ENCODE data around the gene SLC35D2. TPM values are rescaled to one million over a fixed set of nuclear protein-coding genes. Genes with fewer than 3 reads are reported as not detected.
A peak's percentile ranks its signal among the peaks of the same experiment; 100 is the strongest.
"Not testable (repeated sequence)": the region's sequence is repeated elsewhere in the genome, so short reads cannot be mapped to it uniquely, and the experiment has no call there.

The SLC35D2 gene
- total RNA-seq, 1 donor from 2014 or later, result 32.4 TPM

DNA sequence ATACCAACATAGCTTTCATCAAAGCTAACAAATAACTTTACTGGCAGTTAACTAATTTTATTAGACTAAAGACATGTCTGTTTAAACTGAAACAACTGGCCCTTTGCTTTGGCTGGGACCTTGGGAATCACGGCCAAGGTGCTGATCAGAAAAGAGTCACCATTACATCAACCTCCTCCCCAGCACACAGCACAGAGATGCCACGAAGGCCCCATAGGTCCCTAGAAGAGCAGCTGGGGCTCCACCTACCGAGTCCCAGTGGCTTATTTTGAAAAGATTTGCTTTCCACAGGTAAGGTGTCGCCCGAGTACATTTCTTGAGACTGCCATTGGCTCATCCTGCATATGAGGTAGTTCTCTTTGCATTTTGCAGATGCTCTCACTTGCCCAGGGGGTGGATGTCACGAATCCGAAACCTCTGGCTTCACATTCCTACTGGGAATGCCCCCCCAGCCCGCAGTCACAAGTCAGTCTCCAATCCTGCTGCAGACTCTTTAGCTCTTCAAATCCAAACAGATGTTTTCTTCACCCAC lies 62.7 kb downstream of the SLC35D2 start:
- ATAC-seq (no peak), DNase-seq (no peak)
- H3K27ac ChIP-seq, result no peak overlapping the region
- no peaks in the 10 kb centered on the region for H3K27me3 ChIP-seq (ENCODE audit: low read depth)
- H3K9me3 ChIP-seq, result no peaks in the 10 kb centered on the region
- no peak overlapping the region for H3K4me3 ChIP-seq
- H3K36me3 ChIP-seq, result peaks cover 48% of the 10 kb centered on the region
- TF ChIP-seq, protein P1, sequence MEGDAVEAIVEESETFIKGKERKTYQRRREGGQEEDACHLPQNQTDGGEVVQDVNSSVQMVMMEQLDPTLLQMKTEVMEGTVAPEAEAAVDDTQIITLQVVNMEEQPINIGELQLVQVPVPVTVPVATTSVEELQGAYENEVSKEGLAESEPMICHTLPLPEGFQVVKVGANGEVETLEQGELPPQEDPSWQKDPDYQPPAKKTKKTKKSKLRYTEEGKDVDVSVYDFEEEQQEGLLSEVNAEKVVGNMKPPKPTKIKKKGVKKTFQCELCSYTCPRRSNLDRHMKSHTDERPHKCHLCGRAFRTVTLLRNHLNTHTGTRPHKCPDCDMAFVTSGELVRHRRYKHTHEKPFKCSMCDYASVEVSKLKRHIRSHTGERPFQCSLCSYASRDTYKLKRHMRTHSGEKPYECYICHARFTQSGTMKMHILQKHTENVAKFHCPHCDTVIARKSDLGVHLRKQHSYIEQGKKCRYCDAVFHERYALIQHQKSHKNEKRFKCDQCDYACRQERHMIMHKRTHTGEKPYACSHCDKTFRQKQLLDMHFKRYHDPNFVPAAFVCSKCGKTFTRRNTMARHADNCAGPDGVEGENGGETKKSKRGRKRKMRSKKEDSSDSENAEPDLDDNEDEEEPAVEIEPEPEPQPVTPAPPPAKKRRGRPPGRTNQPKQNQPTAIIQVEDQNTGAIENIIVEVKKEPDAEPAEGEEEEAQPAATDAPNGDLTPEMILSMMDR (IDR thresholded peaks at IDR 0.05), result no peak
- intact Hi-C loops (cut with DNase I), result loop anchor here (10.0 kb wide), 1 partner anchor 344 kb away; no protein-coding TSS in a partner anchor
- no peaks in the 10 kb centered on the region for H3K4me1 ChIP-seq

DNA sequence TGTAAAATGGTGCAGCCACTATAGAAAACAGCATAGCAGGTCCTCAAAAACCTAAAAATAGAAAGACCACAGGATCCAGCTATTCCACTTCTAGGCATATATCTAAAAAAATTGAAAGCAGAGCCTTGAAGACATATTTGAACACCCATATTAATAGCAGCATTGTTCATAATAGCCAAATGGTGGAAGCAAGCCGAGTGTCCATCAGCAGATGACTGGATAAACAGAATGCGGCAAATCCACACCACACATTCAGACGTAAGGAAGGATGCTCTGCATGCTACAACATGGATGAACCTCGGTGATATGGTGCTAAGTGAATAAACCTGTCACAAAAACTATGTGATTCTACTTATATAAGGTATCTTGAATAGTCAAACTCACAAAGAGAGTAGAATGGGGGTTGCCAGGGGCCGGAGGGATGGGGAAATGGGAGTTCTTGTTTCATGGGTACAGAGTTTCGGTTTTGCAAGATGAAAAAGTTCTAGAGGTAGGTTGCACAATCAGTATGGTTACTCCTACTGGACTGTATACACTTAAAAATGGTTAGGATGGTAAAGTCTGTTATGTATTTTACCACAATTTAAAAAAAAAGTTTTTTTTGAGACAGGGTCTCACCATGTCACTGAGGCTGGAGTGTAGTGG lies 64.5 kb downstream of the SLC35D2 start:
- Histone ChIP-seq H3K9me3 (no peaks in the 10 kb centered on the region), H3K27me3 (ENCODE audit: low read depth) (no peaks in the 10 kb centered on the region), H3K27ac (no peak overlapping the region), H3K36me3 (peaks cover 38% of the 10 kb centered on the region), H3K4me3 (no peak overlapping the region), H3K4me1 (no peaks in the 10 kb centered on the region)
- no peak for ATAC-seq
- no peak for DNase-seq
- TF ChIP-seq, protein P1 (IDR thresholded peaks at IDR 0.05), result no peak
- intact Hi-C loops (cut with DNase I), result no loop called here

DNA sequence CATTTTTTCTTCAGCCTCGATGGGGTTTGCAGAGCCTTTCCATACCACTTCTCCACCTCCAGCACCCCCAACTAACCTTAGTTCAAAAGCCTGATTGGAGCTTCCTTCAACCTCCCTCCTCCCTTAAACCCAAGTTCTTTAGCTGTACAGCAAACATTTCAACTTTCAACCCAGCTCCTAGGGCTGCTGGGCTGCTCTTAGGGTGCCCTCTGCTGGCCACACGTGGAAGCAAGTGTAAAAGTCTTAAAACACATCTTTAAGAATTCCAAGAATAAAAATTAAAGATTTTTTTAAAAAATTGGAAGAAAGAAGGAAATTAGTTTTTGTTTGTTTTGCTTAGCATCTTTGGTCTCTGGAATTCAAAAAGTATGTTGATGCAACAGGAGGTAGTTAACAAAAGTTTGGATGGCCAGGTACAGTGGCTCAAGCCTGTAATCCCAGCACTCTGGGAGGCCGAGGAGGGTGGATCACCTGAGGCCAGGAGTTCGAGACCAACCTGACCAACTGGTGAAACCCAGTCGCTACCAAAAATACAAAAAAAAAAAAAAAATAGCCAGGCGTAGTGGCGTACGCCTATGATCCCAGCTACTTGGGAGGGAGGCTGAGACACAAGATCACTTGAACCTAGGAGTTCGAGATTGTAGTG lies 66.1 kb downstream of the SLC35D2 start:
- H3K27me3 ChIP-seq (ENCODE audit: low read depth), result no peaks in the 10 kb centered on the region
- TF ChIP-seq, protein P1 (IDR thresholded peaks at IDR 0.05), result peak; percentile 90
- H3K4me1 ChIP-seq, result no peaks in the 10 kb centered on the region
- ATAC-seq (peak; percentile 70 to 78), DNase-seq (peak; percentile 61)
- intact Hi-C loops (cut with DNase I), result no loop called here
- H3K4me3 ChIP-seq, result no peak overlapping the region
- peaks cover 35% of the 10 kb centered on the region for H3K36me3 ChIP-seq
- H3K9me3 ChIP-seq, result peaks cover 5% of the 10 kb centered on the region
- no peak overlapping the region for H3K27ac ChIP-seq

DNA sequence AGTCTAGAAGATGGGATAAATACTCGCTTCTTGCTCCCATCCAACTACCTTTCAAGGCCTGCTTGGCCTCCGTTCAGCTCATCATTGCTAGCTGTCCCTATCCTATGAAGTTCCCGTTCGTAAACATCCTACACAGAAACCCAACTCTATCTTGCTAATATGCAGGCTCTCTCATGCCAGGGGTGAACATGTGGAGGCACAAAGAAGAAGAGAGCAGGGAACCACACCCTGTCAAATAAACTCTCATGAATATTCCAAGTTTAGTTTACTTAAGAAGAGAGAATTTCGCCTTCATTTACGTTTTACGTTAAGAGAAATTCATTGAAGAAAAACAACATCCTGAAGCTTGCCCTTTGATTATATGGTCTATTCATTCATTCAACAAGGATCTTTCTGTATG lies 73.7 kb downstream of the SLC35D2 start:
- Histone ChIP-seq H3K4me1 (no peaks in the 10 kb centered on the region), H3K36me3 (no peaks in the 10 kb centered on the region), H3K9me3 (peaks cover 5% of the 10 kb centered on the region), H3K4me3 (no peak overlapping the region), H3K27ac (no peak overlapping the region), H3K27me3 (ENCODE audit: low read depth) (no peaks in the 10 kb centered on the region)
- TF ChIP-seq, protein P1 (IDR thresholded peaks at IDR 0.05), result no peak
- DNase-seq (no peak), ATAC-seq (no peak)
- intact Hi-C loops (cut with DNase I), result no loop called here

DNA sequence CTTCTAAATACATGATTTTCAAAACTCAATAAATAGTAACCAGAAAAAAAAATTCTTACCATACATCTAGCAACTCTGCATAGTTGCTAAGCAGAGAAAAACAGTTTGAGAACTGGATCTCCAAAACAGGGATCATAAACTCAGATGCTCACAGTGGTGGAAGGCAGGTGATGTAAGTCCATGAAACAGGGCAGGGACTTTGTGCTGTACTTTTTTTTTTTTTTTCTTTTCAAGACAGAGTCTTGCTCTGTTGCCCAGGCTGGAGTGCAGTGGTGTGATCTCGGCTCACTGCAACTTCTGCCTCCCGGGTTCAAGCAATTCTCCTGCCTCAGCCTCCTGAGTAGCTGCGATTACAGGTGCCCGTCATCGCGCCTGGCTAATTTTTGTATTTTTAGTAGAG lies 76.6 kb downstream of the SLC35D2 start:
- intact Hi-C loops (cut with DNase I); H3K36me3 ChIP-seq; H3K4me1 ChIP-seq; ATAC-seq; H3K27ac ChIP-seq; H3K4me3 ChIP-seq; H3K9me3 ChIP-seq; DNase-seq; H3K27me3 ChIP-seq (ENCODE audit: low read depth): not testable (repeated sequence)

DNA sequence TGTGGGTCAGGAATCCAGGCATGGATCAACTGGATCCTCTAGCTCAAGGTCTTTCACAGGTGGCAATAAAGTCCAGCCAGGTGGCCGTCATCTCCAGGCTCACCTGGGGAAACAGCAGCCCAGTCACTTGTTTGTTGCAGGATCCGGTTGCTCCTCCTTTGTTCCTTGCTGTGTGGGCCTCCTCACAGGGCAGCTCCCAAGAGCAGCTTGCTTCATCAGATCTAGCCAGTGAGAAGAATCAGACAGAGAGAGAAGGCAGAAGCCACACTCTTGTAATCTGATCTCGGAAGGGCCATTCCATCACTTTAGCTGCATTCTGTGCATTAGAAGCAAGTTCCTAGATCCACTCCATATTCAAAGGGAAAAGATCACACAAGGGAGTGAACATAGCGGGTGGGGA lies 78.3 kb downstream of the SLC35D2 start:
- no peak overlapping the region for H3K27ac ChIP-seq
- TF ChIP-seq, protein P1 (IDR thresholded peaks at IDR 0.05), result no peak
- ATAC-seq (no peak), DNase-seq (no peak)
- H3K27me3 ChIP-seq (ENCODE audit: low read depth), result no peaks in the 10 kb centered on the region
- H3K9me3 ChIP-seq, result no peaks in the 10 kb centered on the region
- H3K4me1 ChIP-seq, result no peaks in the 10 kb centered on the region
- H3K36me3 ChIP-seq, result no peaks in the 10 kb centered on the region
- no peak overlapping the region for H3K4me3 ChIP-seq
- intact Hi-C loops (cut with DNase I), result no loop called here

Measured in lower lobe of right lung (tissue), 2 donors.